AG09319 (cell line): ENCODE results near the gene PLTP.

Source experiments
- DNase-seq: peaks from one replicate; pipeline ENCODE4 v3.0.0-alpha.2; 2010; ENCODE audit warnings: low read depth; ENCODE audit errors: extremely low read depth
- TF ChIP-seq, protein P1 (sequence below): IDR thresholded peaks from 2 replicates; pipeline ENCODE4 v1.5.1; 2011; ENCODE audit warnings: low read depth, mild to moderate bottlenecking, inconsistent platforms, low read length, moderate library complexity

PLTP gene

DNA sequence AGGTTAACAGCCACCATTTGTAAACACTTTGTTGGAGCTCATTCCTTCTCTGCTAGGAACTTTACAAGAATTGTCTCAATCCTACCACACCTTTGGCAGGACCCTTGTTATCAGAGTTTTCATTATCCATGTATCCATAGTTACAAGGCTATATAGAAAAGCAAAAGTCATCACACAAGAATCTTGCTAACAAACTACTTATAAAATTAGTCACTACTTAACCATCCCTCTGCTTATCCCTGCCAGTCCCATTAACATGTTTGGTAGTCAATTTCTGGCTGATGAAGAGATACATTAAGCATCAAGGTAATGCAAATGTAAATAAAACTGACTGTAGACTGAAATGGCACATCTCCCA lies 44.2 kb downstream of the PLTP start:
- DNase-seq, result no peak
- TF ChIP-seq, protein P1, sequence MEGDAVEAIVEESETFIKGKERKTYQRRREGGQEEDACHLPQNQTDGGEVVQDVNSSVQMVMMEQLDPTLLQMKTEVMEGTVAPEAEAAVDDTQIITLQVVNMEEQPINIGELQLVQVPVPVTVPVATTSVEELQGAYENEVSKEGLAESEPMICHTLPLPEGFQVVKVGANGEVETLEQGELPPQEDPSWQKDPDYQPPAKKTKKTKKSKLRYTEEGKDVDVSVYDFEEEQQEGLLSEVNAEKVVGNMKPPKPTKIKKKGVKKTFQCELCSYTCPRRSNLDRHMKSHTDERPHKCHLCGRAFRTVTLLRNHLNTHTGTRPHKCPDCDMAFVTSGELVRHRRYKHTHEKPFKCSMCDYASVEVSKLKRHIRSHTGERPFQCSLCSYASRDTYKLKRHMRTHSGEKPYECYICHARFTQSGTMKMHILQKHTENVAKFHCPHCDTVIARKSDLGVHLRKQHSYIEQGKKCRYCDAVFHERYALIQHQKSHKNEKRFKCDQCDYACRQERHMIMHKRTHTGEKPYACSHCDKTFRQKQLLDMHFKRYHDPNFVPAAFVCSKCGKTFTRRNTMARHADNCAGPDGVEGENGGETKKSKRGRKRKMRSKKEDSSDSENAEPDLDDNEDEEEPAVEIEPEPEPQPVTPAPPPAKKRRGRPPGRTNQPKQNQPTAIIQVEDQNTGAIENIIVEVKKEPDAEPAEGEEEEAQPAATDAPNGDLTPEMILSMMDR, result no peak

DNA sequence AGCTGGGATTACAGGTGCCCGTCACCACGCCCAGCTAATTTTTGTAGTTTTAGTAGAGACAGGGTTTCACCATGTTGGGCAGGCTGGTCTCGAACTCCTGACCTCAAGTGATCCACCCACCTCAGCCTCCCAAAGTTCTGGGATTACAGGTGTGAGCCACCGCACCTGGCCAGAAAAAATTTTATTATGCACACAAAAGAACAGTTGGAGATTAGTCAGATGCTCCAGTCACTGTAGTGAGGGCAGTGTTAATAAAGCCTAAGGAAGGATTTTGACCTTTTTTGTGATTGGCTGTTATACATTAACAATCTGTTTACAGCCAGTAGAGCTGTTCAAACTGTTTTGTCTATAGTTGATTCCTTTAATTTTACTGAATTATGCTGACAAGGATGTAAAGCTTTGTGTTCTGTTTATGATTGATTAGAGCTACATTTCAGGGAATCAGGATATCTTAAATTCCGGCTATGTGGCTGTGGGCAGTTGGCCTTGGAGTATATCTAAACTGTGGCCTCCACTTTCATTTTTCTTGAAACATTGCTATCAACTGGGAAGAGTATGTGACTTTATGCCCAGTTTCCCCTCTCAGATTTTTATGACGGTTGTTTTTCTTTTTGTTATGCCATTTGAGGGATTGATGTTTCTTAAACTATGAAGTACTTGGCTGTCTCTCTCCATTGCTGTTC lies 44.7 kb downstream of the PLTP start:
- no peak for DNase-seq
- TF ChIP-seq, protein P1, result no peak

DNA sequence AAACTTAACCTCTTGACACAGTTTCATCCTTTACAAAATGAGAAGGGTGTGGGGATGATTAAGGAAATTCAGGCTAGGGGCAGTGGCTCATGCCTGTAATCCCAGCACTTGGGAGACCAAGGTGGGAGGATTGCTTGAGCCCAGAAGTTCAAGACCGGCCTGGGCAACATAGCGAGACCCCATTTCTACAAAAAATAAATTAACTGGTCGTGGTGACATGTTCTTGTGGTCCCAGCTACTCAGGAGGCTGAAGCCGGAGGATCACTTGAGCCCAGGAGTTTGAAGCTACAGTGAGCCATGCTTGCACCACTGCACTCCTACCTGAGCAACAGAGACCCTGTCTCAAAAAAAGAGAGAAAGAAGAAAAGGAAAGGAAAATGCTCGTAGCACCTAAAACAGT lies 45.5 kb downstream of the PLTP start:
- no peak for DNase-seq
- TF ChIP-seq, protein P1, result no peak

DNA sequence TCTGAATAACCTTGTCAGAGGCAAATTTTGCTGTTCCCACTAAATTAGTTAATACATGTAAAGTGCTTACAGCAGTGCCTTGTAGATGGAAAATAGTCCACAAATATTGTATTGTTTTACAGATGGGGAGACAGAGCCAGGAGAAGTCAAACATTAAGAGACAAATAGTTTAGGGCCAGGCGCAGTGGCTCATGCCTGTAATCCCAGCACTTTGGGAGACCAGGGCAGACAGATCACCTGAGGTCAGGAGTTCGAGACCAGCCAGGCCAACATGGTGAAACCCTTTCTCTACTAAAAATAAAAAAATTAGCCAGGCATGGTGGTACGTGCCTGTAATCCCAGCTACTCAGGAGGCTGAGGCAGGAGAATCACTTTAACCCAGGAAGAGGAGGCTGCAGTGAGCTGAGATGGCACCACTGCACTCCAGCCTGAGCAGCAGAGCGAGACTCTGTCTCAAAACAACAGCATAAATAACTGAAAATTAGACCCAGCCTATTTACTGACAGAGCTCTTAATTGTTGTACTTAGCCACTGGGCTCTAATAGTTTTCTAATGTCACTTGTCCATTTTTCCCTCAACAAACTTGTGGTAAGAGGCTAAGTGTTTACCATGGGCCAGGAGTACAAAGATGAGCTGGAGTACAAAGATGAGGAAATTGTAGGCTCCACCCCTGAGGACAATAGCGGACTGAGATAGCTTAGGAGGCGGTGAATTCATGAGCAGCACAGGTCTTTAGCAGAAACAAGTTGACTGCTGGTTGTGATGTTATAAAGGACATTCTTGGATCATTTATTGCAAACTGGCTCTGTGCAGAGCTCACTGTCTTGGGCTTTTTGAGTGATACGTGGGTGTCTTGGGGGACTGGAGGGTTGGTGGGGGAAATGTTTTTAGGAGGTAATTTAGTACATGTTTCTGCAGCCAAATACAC lies 48.1 kb downstream of the PLTP start:
- TF ChIP-seq, protein P1, result no peak
- no peak for DNase-seq

DNA sequence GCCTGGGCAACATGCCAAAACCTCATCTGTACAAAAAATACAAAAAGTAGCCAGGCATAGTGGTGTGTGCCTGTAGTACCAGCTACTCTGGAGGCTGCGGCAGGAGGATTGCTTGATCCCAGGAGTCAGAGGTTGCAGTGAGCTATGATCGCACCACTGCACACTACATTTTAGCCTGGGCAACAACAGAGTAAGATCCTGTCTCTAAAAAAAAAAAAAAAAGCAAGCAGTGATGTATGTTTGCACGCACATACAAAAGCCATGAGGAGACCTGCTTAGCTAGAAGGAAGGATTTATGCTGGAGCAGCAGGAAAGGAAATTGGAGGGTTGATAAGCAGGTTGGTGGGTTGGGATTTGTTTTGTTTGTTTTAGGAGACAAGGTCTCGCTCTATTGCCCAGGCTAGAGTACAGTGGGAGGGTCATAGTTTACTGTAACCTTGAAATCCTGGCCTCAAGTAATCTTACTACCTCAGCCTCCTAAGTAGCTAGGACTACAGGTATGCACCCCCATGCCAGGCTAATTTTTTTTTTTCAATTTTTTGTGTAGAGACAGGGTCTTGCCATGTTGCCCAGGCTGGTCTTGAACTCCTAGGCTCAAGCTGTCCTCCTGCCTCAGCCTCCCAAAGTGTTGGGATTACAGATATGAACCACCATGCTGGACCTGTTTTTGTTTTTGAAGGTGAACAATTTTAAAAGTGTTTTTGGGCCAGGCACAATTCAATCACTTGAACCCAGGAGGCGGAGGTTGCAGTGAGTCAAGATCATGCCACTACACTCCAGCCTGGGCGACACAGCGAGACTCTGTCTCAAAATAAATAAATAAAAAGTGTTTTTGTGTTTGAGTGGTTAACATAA lies 50.5 kb downstream of the PLTP start:
- no peak for DNase-seq
- TF ChIP-seq, protein P1, result no peak

DNA sequence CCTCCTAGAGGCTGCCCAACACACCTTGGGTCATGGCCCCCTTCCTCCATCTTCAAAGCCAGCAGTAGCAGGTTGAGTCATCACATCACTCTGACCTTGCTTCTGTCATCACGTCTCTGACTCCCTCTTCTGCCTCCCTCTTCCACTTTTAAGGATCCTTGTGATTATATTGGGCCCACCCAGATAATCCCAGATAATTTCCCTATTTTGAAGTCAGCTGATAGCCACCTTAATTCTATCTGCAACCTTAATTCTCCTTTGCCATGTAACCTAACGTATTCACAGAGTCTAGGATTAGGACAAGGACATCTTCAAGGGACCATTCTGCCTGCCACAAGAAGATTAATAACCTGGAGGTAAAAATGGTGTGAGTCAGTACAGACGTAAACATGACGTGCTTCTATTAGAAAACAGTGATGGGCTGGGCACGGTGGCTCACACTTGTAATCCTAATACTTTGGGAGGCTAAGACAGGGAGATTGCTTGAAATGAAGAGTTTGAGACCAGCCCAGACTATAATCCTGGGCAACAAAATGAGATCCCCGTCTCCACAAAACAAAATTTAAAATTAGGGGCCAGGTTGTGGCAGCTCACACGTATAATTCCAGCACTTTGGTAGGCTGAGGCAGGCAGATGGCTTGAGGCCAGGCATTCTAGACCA lies 51.3 kb downstream of the PLTP start:
- no peak for DNase-seq

More for the DNA sequence above, 51.3 kb downstream of the PLTP start:
- TF ChIP-seq, protein P1, result no peak
